GM21447 (cell line): ENCODE measurements around the gene NKX3-2.

Source experiments
- ATAC-seq: cut with Tn5 transposase; IDR thresholded peaks from one replicate; pipeline ENCODE4 v1.9.1; 2021; ENCODE audit not compliant: unreplicated experiment

NKX3-2 gene

DNA sequence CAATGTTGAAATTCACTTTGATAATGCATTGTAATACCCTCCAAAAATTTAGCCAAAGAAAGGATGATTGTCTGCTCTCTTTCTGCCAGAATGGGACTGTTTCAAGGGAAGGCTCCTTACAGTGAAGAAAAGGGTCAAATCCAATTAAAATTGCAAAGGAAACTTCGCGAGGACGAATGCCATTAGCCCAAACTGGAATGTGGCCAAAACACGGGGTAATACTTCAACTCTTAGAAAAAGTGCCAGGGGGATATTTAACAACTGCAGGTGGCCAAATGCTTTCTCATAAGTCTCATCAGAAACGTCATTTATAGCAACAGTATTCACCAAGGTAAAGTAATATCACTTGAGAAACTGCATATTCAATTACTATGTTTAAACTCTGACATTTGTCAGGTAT is 29.0 kb downstream of the NKX3-2 start:
- no peak for ATAC-seq

- no peak for ATAC-seq
Observed at GRCh38 chr4:13514722-13515121, 29.6 kb downstream of the NKX3-2 start.

GRCh38 chr4:13511101-13511500 is 33.2 kb downstream of the NKX3-2 start:
- ATAC-seq: no peak

DNA sequence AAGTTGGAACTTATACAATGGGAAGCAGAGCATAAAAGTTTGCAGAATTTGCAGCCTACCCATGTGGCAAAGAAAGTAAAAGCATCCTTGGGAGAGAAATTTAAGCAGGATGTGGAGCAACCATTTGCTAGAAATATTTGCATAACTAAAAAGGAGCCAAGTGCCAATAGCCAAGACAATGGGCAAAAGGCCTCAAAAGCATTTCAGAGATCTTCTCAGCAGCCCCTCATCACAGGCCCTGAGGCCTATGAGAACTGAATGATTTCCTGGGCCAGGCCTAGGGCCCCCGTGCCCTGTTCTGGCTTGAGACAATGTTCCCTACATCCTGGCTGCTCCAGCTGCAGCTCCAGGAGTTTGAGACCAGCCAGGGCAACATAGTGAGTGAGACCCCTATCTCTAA is 34.9 kb downstream of the NKX3-2 start:
- ATAC-seq: no peak

DNA sequence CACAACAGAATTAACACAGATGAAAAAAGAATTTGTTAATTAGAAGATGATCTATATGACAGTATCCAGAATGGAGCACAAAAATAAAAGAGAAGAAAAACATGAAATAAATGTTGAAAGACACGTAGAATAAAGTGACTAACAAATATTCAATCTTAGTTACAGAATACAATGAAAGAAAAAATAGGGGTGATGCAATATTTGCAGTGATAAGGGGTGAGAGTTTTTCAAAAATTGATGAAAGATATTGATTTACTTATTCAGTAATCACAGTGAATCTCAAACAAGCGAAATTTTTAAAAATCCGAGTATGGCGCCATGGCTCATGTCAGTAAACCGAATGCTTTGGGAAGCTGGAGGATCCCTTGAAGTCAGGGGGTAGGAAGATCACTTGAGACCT is 39.9 kb downstream of the NKX3-2 start:
- ATAC-seq: no peak

DNA sequence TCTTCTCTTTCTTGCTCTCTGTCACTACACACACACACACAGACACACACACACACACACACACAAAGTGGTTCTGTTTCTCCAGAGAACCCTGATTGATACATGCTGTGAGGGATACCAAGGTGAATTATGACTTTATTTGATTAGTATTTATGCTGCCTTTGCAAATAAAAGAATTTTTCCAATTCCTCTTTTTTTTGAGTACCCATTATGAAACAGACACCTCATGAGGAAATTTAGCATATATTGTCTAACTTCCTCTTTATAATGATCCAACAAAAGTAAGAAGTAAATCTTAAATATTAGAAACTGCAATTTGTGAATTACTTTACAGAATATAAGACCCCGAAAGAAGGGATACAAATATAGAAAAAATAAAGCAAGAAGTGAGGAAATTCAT is 45.8 kb downstream of the NKX3-2 start:
- no peak for ATAC-seq

DNA sequence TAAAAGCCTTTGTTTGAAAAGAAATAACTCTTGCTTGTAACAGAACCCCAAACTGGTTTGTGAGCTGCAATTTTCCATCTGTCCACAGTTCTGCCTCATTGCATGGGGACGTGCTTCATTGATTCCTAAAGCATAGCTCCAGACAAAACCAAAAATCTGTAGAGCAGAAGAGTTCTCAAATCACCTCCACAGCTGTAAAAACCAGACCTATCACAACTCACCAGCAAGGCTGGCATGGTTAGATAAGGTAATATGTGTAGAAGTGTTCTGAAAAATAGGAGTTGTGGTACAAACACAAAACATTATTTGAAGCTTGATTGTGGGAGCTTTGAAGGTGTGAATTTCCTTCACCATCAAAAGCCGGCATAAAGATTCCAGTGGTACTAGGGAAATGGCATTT is 47.7 kb downstream of the NKX3-2 start:
- ATAC-seq: no peak

DNA sequence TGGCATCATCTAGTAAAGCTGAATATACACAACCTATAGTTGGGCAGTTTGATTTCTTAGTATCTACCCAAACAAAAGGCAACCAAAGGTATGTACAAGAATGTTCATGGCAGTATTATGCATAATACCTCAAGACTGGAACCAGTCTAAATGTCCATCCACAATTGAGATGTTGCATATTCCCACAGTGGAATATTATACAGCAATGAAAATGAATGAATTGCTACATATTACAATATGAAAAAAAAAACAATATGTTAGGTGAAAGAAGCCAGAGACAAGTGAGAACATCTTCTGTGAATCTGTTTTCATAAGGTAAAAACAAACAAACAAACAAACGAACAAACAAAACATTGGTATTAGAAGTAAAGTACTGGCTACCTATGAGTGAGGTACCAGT is 48.6 kb downstream of the NKX3-2 start:
- ATAC-seq: no peak

- no peak for ATAC-seq
Observed at GRCh38 chr4:13493793-13494192, 50.5 kb downstream of the NKX3-2 start.

- no peak for ATAC-seq
Observed at GRCh38 chr4:13492747-13493146, 51.6 kb downstream of the NKX3-2 start.
